ENCODE measurements around the gene TMEM242. TPM values are rescaled to one million over a fixed set of nuclear protein-coding genes. Genes with fewer than 3 reads are reported as not detected.

TMEM242 gene
- total RNA-seq, 2 experiments from 2014 or later: 4.7 to 7.7 TPM

DNA sequence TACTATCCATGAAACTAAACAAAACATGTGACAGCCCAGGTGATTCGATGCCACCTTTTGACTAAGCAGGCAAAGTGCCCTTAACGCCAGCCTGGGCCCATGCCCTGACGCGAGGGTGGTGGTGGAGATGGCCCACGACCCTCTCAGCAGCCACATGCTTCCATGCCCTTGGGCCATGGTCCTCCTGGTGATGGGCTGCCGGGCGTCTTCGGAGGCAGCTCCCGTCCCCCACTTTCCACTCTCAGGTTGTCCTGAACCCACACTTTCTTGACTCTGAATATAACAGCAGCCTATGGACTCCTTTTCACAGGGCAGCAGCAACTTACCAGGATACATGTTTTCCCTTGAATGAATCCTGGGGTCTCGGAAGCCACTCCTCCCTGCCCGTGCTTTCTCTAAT, 33.6 kb downstream of the TMEM242 start:
- Mint-ChIP-seq H3K27ac (no peak overlapping the region), H3K27me3 (no peaks in the 10 kb centered on the region), H3K4me1 (peaks cover 6% of the 10 kb centered on the region), H3K4me3 (no peak overlapping the region), H3K9me3 (ENCODE audit: low read depth) (no peaks in the 10 kb centered on the region), H3K36me3 (ENCODE audit: low read depth) (peaks cover 10% of the 10 kb centered on the region)
- no peak for DNase-seq
- intact Hi-C loops (cut with DNase I, micrococcal nuclease): loop anchor here in 1 of 2 experiments (5.0 kb wide), 1 partner anchor 57 kb away; no protein-coding TSS in a partner anchor
- POLR2A ChIA-PET: no interaction called here
- CTCF ChIA-PET: interaction anchor here (0.6 kb wide), 1 partner anchor 45 kb away, joined by 3 read pairs; no protein-coding TSS in a partner anchor
- ATAC-seq: no peak

DNA sequence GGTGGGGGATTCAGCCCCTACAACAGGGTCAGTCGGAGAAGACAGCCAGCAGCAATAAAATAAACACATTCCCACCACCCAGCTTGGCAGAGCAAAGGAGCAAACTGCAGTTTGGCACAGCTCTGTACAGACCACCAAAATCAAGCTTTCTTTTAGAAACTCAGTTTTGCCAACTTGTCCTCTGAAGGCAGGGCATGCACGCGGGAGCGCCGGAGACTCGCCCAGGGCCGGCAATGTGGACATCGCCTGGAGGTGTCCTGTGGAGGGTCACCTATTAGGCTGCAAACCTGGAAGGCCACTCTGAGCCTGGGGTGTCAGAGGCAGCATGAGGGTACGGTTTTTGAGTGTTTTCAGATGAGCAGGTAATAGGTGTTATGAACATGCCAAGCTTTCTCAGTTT, 34.7 kb downstream of the TMEM242 start:
- Mint-ChIP-seq H3K4me3 (no peak overlapping the region), H3K27me3 (no peaks in the 10 kb centered on the region), H3K4me1 (peaks cover 6% of the 10 kb centered on the region), H3K36me3 (ENCODE audit: low read depth) (peaks cover 10% of the 10 kb centered on the region), H3K9me3 (ENCODE audit: low read depth) (no peaks in the 10 kb centered on the region), H3K27ac (no peak overlapping the region)
- ChIA-PET CTCF (interaction anchor here (0.6 kb wide), 1 partner anchor 379 kb away, joined by 3 read pairs; no protein-coding TSS in a partner anchor), POLR2A (no interaction called here)
- ATAC-seq (no peak), DNase-seq (no peak)
- intact Hi-C loops (cut with DNase I, micrococcal nuclease): no loop called here

DNA sequence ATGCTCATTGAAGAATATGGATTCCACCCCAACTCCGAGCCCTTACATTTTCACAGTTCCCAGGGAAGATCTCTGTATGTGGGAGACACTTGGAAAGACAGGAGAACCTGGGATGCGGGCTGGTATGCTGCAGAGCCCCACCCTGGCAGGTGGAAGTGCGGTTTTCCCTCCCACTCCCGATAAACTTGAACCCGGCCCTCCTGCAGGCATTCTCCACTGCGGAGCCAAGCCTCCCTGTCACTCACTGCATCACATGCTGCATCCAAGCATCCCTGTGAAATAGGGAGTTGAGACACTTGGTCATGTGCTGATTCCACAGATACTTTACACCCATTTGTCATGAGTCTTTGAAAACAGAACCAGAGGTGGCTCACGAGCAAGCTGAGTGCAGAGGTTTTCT, 35.4 kb downstream of the TMEM242 start:
- ChIA-PET CTCF (interaction anchor here (1.1 kb wide), 1 partner anchor 11 kb away, joined by 3 read pairs; no protein-coding TSS in a partner anchor), POLR2A (no interaction called here)
- H3K27ac Mint-ChIP-seq: no peak overlapping the region
- DNase-seq (no peak), ATAC-seq (no peak)
- H3K4me1 Mint-ChIP-seq: peaks cover 3% of the 10 kb centered on the region
- no peaks in the 10 kb centered on the region for H3K27me3 Mint-ChIP-seq
- intact Hi-C loops (cut with DNase I, micrococcal nuclease): no loop called here
- peaks cover 10% of the 10 kb centered on the region for H3K36me3 Mint-ChIP-seq (ENCODE audit: low read depth)
- no peaks in the 10 kb centered on the region for H3K9me3 Mint-ChIP-seq (ENCODE audit: low read depth)
- no peak overlapping the region for H3K4me3 Mint-ChIP-seq

DNA sequence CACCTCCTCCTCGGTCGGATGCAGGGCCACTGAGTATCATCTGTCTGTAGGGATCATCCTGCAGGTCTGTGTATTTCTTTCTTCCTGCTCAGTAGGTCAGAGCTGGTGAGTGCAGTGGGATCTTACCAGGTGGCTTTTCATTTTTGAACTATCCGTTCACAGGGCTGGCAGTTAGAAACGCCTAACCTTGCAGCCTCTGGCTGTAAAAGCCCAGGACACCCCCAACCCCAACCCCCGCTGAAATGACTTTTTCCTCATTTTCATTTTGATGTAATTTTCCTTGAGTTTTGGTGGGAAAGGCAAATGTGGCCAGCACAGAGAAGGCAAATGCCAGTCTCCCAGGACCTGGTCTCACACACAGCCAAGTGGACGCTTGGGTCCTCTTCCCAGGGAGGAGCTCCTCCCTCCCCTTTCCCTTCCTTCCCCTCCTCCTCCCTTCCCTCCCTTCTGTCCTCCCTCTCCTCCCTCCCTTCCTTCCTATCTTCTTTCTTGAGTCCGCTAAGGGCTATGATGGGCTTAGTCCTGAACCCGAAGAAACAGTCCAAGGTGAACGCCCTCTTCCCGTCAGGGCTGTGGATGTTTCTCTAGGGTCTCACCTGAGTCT, 36.0 kb downstream of the TMEM242 start:
- DNase-seq (no peak), ATAC-seq (no peak)
- Mint-ChIP-seq H3K4me3 (no peak overlapping the region), H3K36me3 (ENCODE audit: low read depth) (peaks cover 7% of the 10 kb centered on the region), H3K9me3 (ENCODE audit: low read depth) (no peaks in the 10 kb centered on the region), H3K27me3 (no peaks in the 10 kb centered on the region), H3K27ac (no peak overlapping the region), H3K4me1 (peaks cover 2% of the 10 kb centered on the region)
- POLR2A ChIA-PET: no interaction called here
- CTCF ChIA-PET: interaction anchor here (1.1 kb wide), 1 partner anchor 10 kb away, joined by 3 read pairs; no protein-coding TSS in a partner anchor
- intact Hi-C loops (cut with DNase I, micrococcal nuclease): no loop called here

DNA sequence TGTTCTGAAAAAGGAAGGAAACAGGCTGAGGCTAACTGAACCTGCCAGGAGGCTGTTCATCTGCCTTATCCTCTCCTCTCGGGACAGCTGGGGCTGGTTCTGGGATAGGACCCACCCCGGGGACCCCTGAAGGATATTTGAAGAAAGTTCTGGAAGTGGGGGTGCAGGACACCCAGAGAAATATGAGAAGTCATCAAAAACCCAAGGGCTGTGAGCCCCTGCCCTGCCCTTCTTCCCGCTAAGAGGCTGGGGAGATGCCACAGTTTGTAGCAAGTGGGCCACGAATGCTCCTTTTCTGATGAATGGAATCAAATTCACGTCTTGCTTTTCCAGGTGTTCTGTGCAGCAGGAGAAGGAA, 37.9 kb downstream of the TMEM242 start:
- CTCF ChIA-PET: interaction anchor here (1.2 to 1.6 kb wide), 2 partner anchors 10 kb away, joined by 4 to 7 read pairs; no protein-coding TSS in a partner anchor
- POLR2A ChIA-PET: no interaction called here

DNA sequence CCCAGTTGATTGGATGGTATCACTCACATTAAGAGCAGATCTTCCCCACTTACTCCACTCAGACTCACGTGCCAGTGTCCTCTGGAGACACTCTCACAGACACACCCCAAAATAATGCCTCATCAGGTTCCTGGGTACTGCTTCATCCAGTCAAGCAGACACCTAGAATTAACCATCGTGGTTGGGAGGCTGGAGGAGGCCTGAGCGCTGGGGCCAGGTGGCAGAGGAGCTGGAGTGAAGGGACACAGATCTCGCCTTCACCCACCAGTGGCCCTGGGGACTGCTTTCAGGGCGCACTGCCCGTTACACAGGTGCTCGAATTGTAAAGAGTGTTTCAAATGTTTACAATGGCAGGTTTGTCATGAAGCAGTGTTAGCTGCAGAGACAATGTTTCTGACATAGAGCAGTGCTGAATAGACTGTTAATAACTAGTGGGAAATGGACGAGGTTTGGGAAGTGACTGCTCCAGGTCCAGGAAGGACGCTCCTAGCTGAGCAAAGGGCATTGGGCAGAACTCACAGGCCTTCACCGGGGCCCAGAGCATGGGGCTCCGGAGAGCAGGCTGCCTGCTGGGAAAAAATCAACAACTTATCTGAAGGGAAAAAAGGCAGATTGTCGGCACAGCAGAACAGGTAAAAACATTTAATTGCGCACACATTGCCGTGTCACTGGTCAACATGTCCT, 38.4 kb downstream of the TMEM242 start:
- CTCF ChIA-PET: interaction anchor here (1.2 to 1.6 kb wide), 2 partner anchors 10 kb away, joined by 4 to 7 read pairs; no protein-coding TSS in a partner anchor
- Mint-ChIP-seq H3K27ac (no peak overlapping the region), H3K9me3 (ENCODE audit: low read depth) (no peaks in the 10 kb centered on the region), H3K4me1 (peaks cover 4% of the 10 kb centered on the region), H3K36me3 (ENCODE audit: low read depth) (no peaks in the 10 kb centered on the region), H3K4me3 (no peak overlapping the region), H3K27me3 (no peaks in the 10 kb centered on the region)
- DNase-seq (no peak), ATAC-seq (no peak)
- intact Hi-C loops (cut with DNase I, micrococcal nuclease): no loop called here
- POLR2A ChIA-PET: no interaction called here

More for the DNA sequence above, 37.9 kb downstream of the TMEM242 start:
- Mint-ChIP-seq H3K9me3 (ENCODE audit: low read depth) (no peaks in the 10 kb centered on the region), H3K4me3 (no peak overlapping the region), H3K27ac (no peak overlapping the region), H3K36me3 (ENCODE audit: low read depth) (no peaks in the 10 kb centered on the region), H3K27me3 (no peaks in the 10 kb centered on the region), H3K4me1 (peaks cover 4% of the 10 kb centered on the region)
- DNase-seq: no peak
- no peak for ATAC-seq
- intact Hi-C loops (cut with DNase I, micrococcal nuclease): no loop called here

DNA sequence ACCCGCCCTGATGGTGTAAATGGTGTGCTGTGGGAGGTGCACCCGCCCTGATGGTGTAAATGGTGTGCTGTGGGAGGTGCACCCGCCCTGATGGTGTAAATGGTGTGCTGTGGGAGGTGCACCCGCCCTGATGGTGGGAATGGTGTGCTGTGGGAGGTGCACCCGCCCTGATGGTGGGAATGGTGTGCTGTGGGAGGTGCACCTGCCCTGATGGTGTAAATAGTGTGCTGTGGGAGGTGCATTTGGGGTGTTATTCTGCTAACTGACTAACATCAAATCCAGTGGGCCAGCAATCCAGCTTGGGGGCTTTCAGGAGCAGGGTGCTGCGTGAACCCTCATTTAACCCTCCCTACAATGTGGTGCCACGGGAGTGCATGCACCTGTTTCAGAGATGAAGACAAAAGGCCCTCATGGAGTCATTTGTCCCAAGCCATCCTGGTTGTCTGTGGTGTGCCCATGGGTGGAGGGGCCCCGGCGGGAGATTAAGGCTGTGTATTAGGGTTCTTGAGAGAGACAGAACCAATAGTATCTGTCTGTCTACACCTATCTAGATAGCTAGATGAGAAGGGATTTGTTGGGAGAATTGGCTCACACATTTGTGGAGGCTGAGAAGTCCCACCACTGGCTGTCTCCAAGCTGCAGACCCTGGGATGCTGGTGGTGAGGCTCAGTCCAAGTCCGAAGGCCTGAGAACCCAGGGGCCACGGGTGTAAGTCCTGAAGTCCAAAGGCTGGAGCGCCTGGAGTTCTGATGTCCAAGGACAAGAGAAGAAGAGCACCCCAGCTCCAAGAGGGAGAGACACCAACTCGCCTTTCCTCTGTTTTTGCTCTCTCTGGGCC, 39.2 kb downstream of the TMEM242 start:
- no peaks in the 10 kb centered on the region for H3K27me3 Mint-ChIP-seq
- H3K4me1 Mint-ChIP-seq: peaks cover 4% of the 10 kb centered on the region
- intact Hi-C loops (cut with DNase I, micrococcal nuclease): no loop called here
- ChIA-PET CTCF (interaction anchor here (0.7 to 1.6 kb wide), 2 partner anchors 9 to 60 kb away, joined by 3 to 7 read pairs; no protein-coding TSS in a partner anchor), POLR2A (no interaction called here)
- no peak overlapping the region for H3K27ac Mint-ChIP-seq
- no peak overlapping the region for H3K4me3 Mint-ChIP-seq
- H3K36me3 Mint-ChIP-seq (ENCODE audit: low read depth): no peaks in the 10 kb centered on the region
- DNase-seq: no peak
- no peak for ATAC-seq
- H3K9me3 Mint-ChIP-seq (ENCODE audit: low read depth): no peaks in the 10 kb centered on the region

DNA sequence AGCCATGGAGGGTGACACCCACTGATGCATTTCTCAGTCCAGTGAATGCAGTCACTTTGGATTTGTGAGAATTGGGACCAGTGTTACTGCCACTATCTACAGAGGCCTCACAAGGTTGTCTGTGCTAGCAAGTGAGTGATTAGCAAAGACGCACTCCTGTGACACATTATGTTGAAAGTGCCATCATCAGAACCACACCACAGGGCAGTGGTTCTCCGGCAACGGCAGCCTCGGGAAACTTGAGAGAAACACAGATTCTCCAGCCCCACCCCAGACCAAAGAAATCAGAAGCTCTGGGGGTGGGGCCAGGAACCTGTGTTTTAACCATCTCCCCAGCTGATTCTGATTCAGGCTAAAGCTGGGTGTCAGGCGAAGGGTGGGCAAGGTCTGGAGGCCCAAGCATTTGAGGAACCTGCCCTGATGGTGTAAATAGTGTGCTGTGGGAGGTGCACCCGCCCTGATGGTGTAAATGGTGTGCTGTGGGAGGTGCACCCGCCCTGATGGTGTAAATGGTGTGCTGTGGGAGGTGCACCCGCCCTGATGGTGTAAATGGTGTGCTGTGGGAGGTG, 39.9 kb downstream of the TMEM242 start:
- no peak for DNase-seq
- Mint-ChIP-seq H3K4me3 (no peak overlapping the region), H3K9me3 (ENCODE audit: low read depth) (no peaks in the 10 kb centered on the region), H3K27me3 (no peaks in the 10 kb centered on the region), H3K36me3 (ENCODE audit: low read depth) (no peaks in the 10 kb centered on the region), H3K27ac (no peak overlapping the region), H3K4me1 (peaks cover 4% of the 10 kb centered on the region)
- ATAC-seq: no peak
- ChIA-PET CTCF (no interaction called here), POLR2A (no interaction called here)
- intact Hi-C loops (cut with DNase I, micrococcal nuclease): no loop called here

DNA sequence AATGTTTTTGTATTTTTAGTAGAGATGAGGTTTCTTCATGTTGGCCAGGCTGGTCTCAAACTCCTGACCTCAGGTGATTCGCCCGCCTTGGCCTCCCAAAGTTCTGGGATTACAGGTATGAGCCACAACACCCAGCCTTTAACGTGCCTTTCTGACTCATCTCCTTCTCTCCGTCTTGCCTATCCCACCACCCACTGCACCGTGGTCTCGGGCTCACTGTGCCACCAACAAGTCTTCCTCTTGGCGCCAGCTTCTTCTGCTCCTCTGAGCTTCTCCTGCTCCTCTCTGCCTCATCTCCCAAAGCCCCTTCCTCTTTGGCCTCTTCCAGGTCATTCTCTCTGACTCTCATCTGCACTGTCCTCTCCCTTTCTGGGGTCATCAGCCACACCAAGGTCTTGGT, 41.0 kb downstream of the TMEM242 start:
- H3K4me3 Mint-ChIP-seq: no peak overlapping the region
- ATAC-seq (peak; percentile 51), DNase-seq (peak; percentile 42)
- no peak overlapping the region for H3K27ac Mint-ChIP-seq
- H3K4me1 Mint-ChIP-seq: peaks cover 4% of the 10 kb centered on the region
- no peaks in the 10 kb centered on the region for H3K9me3 Mint-ChIP-seq (ENCODE audit: low read depth)
- CTCF ChIA-PET: no interaction called here
- H3K27me3 Mint-ChIP-seq: no peaks in the 10 kb centered on the region
- intact Hi-C loops (cut with DNase I, micrococcal nuclease): no loop called here
- POLR2A ChIA-PET: no interaction called here
- H3K36me3 Mint-ChIP-seq (ENCODE audit: low read depth): no peaks in the 10 kb centered on the region

DNA sequence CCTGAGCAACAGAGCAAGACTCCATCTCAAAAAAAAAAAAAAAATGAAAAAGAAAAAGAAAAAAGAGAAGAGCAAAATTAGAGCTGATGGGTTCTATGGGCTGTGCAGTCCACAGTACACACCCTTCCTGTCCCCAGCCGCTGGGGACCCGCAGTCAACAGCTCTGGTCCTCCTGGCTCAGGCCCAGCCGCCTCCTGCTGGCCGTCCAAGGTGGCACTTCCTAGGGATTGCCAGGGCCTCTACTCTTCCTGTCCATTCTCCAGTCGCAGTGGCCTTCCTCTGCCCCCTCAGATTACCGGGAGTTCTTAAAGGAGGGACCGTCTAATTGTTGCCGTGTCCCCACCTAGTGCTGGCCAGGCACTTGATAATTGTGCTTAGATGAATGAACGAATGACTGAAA, 41.7 kb downstream of the TMEM242 start:
- Mint-ChIP-seq H3K27ac (no peak overlapping the region), H3K9me3 (ENCODE audit: low read depth) (no peaks in the 10 kb centered on the region), H3K36me3 (ENCODE audit: low read depth) (no peaks in the 10 kb centered on the region), H3K4me1 (peaks cover 4% of the 10 kb centered on the region), H3K27me3 (no peaks in the 10 kb centered on the region), H3K4me3 (no peak overlapping the region)
- ChIA-PET POLR2A (interaction anchor here (0.6 to 0.7 kb wide), 2 partner anchors 58 to 99 kb away, joined by 3 to 4 read pairs; partner anchors contain the start of gene ZDHHC14), CTCF (interaction anchor here (0.7 kb wide), 1 partner anchor 596 kb away, joined by 4 read pairs; no protein-coding TSS in a partner anchor)
- ATAC-seq (peak; percentile 36), DNase-seq (peak; percentile 21)
- intact Hi-C loops (cut with DNase I, micrococcal nuclease): no loop called here

DNA sequence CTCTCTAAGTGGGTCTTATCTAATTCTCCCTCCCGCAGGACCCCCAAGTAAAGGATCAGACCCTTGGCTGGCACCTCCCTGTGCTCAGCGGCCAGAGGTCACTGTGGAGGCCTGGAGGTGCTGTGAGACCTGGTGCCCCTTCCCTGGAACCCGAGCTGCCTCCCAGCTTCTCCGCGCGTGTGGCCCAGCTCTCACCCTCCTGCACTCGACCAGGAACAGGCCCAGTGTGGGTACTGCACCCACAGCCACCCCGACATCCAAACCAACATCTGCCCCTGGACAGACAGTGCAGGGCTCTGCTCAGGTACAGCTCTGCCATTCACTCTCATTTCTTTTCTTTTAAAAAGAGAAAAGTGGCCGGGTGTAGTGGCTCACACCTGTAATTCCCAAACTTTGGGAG, 42.4 kb downstream of the TMEM242 start:
- H3K27ac Mint-ChIP-seq: no peak overlapping the region
- H3K4me3 Mint-ChIP-seq: no peak overlapping the region
- ATAC-seq: no peak
- H3K9me3 Mint-ChIP-seq (ENCODE audit: low read depth): no peaks in the 10 kb centered on the region
- no peak for DNase-seq
- POLR2A ChIA-PET: no interaction called here
- peaks cover 4% of the 10 kb centered on the region for H3K4me1 Mint-ChIP-seq
- no peaks in the 10 kb centered on the region for H3K36me3 Mint-ChIP-seq (ENCODE audit: low read depth)
- intact Hi-C loops (cut with DNase I, micrococcal nuclease): no loop called here
- no peaks in the 10 kb centered on the region for H3K27me3 Mint-ChIP-seq
- CTCF ChIA-PET: interaction anchor here (0.7 kb wide), 1 partner anchor 595 kb away, joined by 4 read pairs; no protein-coding TSS in a partner anchor

All from activated CD4-positive, alpha-beta T cell treated with anti-CD3 and anti-CD28 coated beads for 36 hours (primary cell).